Measurements from ENCODE around the gene TRPC1. TPM values are rescaled to one million over a fixed set of nuclear protein-coding genes. Genes with fewer than 3 reads are reported as not detected.
A peak's percentile ranks its signal among the peaks of the same experiment; 100 is the strongest.
"Not testable (repeated sequence)": the region's sequence is repeated elsewhere in the genome, so short reads cannot be mapped to it uniquely, and the experiment has no call there.

The TRPC1 gene
- total RNA-seq (2014; rRNA removed; shearing (Covaris generic)): 8.5 and 12.4 TPM in 2 replicates
- polyA plus RNA-seq (2015; cell fraction: cytosol; rRNA removed): 5.2 and 8.7 TPM in 2 replicates
- polyA plus RNA-seq (2015; cell fraction: nucleus; rRNA removed): 16.4 TPM in 2 replicates

GRCh38 chr3:142723968-142724681 is at the start of gene TRPC1:
TRPC1 (plus strand) TSS chr3:142724034; CDS start chr3:142724560, 526 bp downstream.
- peak; percentile 79 for DNase-seq (ENCODE audit: low read depth)

GRCh38 chr3:142676151-142676550 is 47.7 kb upstream of the TRPC1 start:
- no peak for DNase-seq (ENCODE audit: low read depth)

- DNase-seq (ENCODE audit: low read depth): peak; percentile 24
These were observed 43.1 kb upstream of the TRPC1 start for GRCh38 chr3:142680710-142681109.

- DNase-seq (ENCODE audit: low read depth): no peak
These were observed 33.2 kb upstream of the TRPC1 start for GRCh38 chr3:142690613-142691012.

GRCh38 chr3:142691527-142691926 is 32.3 kb upstream of the TRPC1 start:
- DNase-seq (ENCODE audit: low read depth): no peak

- no peak for DNase-seq (ENCODE audit: low read depth)
These were observed 30.5 kb upstream of the TRPC1 start for GRCh38 chr3:142693136-142693853.

- DNase-seq (ENCODE audit: low read depth): no peak
These were observed 29.6 kb upstream of the TRPC1 start for GRCh38 chr3:142694225-142694624.

GRCh38 chr3:142705198-142705597 is 18.6 kb upstream of the TRPC1 start:
- DNase-seq (ENCODE audit: low read depth): no peak

GRCh38 chr3:142706321-142707127 is 17.3 kb upstream of the TRPC1 start:
- DNase-seq (ENCODE audit: low read depth): no peak

- DNase-seq (ENCODE audit: low read depth): no peak
These were observed 14.6 kb upstream of the TRPC1 start for GRCh38 chr3:142709207-142709606.

GRCh38 chr3:142714882-142715281 is 9.0 kb upstream of the TRPC1 start:
- not testable (repeated sequence) for DNase-seq (ENCODE audit: low read depth)

GRCh38 chr3:142716102-142716501 is 7.7 kb upstream of the TRPC1 start:
- no peak for DNase-seq (ENCODE audit: low read depth)

GRCh38 chr3:142723665-142723967 is 218 bp upstream of the TRPC1 start:
- DNase-seq (ENCODE audit: low read depth): no peak

- peak; percentile 76 for DNase-seq (ENCODE audit: low read depth)
These were observed 985 bp downstream of the TRPC1 start for GRCh38 chr3:142724682-142725356.

- DNase-seq (ENCODE audit: low read depth): no peak
These were observed 1.5 kb downstream of the TRPC1 start for GRCh38 chr3:142725357-142725739.

- no peak for DNase-seq (ENCODE audit: low read depth)
These were observed 2.2 kb downstream of the TRPC1 start for GRCh38 chr3:142726017-142726416.

GRCh38 chr3:142732066-142732465 is 8.2 kb downstream of the TRPC1 start:
- no peak for DNase-seq (ENCODE audit: low read depth)

- no peak for DNase-seq (ENCODE audit: low read depth)
These were observed 11.0 kb downstream of the TRPC1 start for GRCh38 chr3:142734834-142735233.

GRCh38 chr3:142735462-142735861 is 11.6 kb downstream of the TRPC1 start:
- DNase-seq (ENCODE audit: low read depth): no peak

GRCh38 chr3:142738396-142738795 is 14.6 kb downstream of the TRPC1 start:
- DNase-seq (ENCODE audit: low read depth): no peak

GRCh38 chr3:142746646-142747045 is 22.8 kb downstream of the TRPC1 start:
- DNase-seq (ENCODE audit: low read depth): no peak

All from HT1080 (cell line).